ENCODE measurements around the gene RGS19.

The RGS19 gene

DNA sequence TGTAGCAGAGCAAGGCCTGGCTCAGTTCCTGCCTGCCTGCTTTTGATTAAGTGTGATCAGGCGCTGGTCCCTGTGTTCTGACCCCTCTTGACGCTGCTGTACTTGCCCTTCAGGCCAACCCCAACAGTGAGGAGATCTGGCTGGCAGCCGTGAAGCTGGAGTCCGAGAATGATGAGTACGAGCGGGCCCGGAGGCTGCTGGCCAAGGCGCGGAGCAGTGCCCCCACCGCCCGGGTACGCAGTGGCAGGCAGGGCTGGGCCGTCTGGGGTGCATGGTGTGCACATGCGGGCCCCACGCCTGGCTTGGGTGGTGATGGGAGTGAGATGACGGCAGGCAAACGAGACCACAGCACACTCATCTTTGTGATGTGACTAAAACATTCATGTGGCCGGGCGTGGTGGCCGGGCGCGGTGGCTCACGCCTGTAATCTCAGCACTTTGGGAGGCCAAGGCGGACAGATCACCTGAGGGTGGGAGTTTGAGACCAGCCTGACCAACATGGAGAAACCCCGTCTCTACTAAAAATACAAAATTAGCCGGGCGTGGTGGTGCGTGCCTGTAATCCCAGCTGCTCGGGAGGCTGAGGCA, 53.4 kb downstream of the RGS19 start:
- Histone ChIP-seq H3K79me1 (ENCODE audit: low read depth, low read length) (peaks cover 25% of the 10 kb centered on the region), H2BK120ac (ENCODE audit: low read depth, low read length) (no peak overlapping the region), H3K4me2 (ENCODE audit: insufficient read depth, low read length, poor library complexity, severe bottlenecking) (no peak overlapping the region), H3K27me3 (ENCODE audit: control insufficient read depth in 3 of 3, insufficient read depth in 3 of 3, low read depth in 1 of 3, low read length in 3 of 3) (no peaks in the 10 kb centered on the region), H2AK5ac (ENCODE audit: low read depth, low read length) (no peak overlapping the region), H2BK12ac (ENCODE audit: low read length) (no peak overlapping the region), H3K23ac (ENCODE audit: low read depth, low read length, poor library complexity) (no peak overlapping the region), H4K91ac (ENCODE audit: low read depth, low read length, poor library complexity) (no peak overlapping the region), H2BK15ac (ENCODE audit: low read length) (no peak overlapping the region), H3K36me3 (replicated peaks in 1 of 2; ENCODE audit: control insufficient read depth in 2 of 2, insufficient read depth in 2 of 2, low read length in 2 of 2) (peaks cover 80 to 99% of the 10 kb centered on the region in 2 donors), H3K4me3 (ENCODE audit: low read length in 2 of 2) (no peak overlapping the region), H3K14ac (ENCODE audit: low read length) (no peak overlapping the region), H3K27ac (replicated peaks; ENCODE audit: low read length) (no peak overlapping the region), H3K4ac (ENCODE audit: low read length) (no peak overlapping the region), H3K9me3 (replicated peaks in 1 of 2; ENCODE audit: control insufficient read depth in 2 of 2, insufficient read depth in 1 of 2, low read depth in 1 of 2, low read length in 2 of 2) (peaks cover 0 to 3% of the 10 kb centered on the region in 2 donors), H4K8ac (ENCODE audit: low read depth, low read length) (no peak overlapping the region), H3K9ac (ENCODE audit: low read depth, low read length, poor library complexity) (no peak overlapping the region), H3K4me1 (ENCODE audit: control insufficient read depth in 2 of 2, insufficient read depth in 1 of 2, low read depth in 1 of 2, low read length in 2 of 2) (no peaks in the 10 kb centered on the region), H2AFZ (ENCODE audit: low read length) (no peak overlapping the region), H3K18ac (ENCODE audit: low read length) (no peak overlapping the region), H2BK5ac (ENCODE audit: low read length) (no peak overlapping the region)
- WGBS, 2 donors (ENCODE audit: extremely low coverage in 2 of 2, insufficient read length in 2 of 2, insufficient replicate concordance in 1 of 2), result no CpG with 5 or more reads among the region's 29 CpGs
- DNase-seq (ENCODE audit: low spot score), result no peak

DNA sequence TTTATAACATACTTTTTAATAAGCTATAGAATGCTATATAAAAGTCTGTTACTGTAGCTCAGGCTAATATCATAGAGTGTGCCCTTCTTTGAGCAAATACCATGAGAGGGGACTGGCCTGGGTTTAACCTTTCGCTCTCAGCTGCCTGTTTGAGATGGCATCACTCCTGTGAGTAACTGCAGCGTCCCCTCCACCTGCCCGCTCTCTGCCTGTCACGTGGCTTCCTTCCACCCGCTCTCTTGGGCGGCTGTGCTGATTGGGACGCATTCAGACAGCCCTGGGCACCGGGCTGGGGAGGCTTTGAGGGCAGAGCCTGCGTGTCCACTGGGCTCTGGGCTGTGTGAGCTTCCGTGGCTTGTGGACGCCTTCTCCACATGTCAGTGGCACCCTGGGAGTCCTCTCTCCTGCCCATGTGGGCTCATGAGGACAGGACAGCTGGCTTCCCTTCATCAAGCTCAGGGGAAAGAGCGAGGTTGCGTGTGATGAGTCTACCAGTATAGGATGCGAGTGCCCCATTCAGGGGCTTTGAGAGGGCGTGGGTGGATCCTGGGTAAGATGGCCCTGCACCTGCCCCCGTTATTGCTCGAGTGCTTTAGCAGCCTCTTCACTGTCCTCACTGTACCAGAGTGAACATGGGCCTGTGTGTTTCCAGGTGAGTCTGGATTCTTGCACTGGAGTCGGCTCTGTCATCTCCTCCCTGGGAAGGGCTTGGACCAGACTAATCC, 54.1 kb downstream of the RGS19 start:
- Histone ChIP-seq H4K8ac (ENCODE audit: low read depth, low read length) (peak overlapping the region; percentile 17), H3K36me3 (replicated peaks in 1 of 2; ENCODE audit: control insufficient read depth in 2 of 2, insufficient read depth in 2 of 2, low read length in 2 of 2) (peaks cover 76 to 96% of the 10 kb centered on the region in 2 donors), H3K9ac (ENCODE audit: low read depth, low read length, poor library complexity) (no peak overlapping the region), H2BK120ac (ENCODE audit: low read depth, low read length) (no peak overlapping the region), H3K4me3 (ENCODE audit: low read length in 2 of 2) (no peak overlapping the region), H2BK12ac (ENCODE audit: low read length) (no peak overlapping the region), H2AFZ (ENCODE audit: low read length) (no peak overlapping the region), H2BK5ac (ENCODE audit: low read length) (no peak overlapping the region), H2AK5ac (ENCODE audit: low read depth, low read length) (no peak overlapping the region), H3K4ac (ENCODE audit: low read length) (no peak overlapping the region), H3K23ac (ENCODE audit: low read depth, low read length, poor library complexity) (peak overlapping the region; percentile 73), H3K18ac (ENCODE audit: low read length) (no peak overlapping the region), H3K79me1 (ENCODE audit: low read depth, low read length) (peaks cover 25% of the 10 kb centered on the region), H3K27ac (replicated peaks; ENCODE audit: low read length) (no peak overlapping the region), H3K27me3 (ENCODE audit: control insufficient read depth in 3 of 3, insufficient read depth in 3 of 3, low read depth in 1 of 3, low read length in 3 of 3) (no peaks in the 10 kb centered on the region), H2BK15ac (ENCODE audit: low read length) (peak overlapping the region; percentile 17), H3K14ac (ENCODE audit: low read length) (peak overlapping the region; percentile 56), H3K9me3 (replicated peaks in 1 of 2; ENCODE audit: control insufficient read depth in 2 of 2, insufficient read depth in 1 of 2, low read depth in 1 of 2, low read length in 2 of 2) (peaks cover 0 to 3% of the 10 kb centered on the region in 2 donors), H4K91ac (ENCODE audit: low read depth, low read length, poor library complexity) (no peak overlapping the region), H3K4me2 (ENCODE audit: insufficient read depth, low read length, poor library complexity, severe bottlenecking) (no peak overlapping the region), H3K4me1 (ENCODE audit: control insufficient read depth in 2 of 2, insufficient read depth in 1 of 2, low read depth in 1 of 2, low read length in 2 of 2) (no peaks in the 10 kb centered on the region)
- no peak for DNase-seq (ENCODE audit: low spot score)
- WGBS, 2 donors (ENCODE audit: extremely low coverage in 2 of 2, insufficient read length in 2 of 2, insufficient replicate concordance in 1 of 2), result no CpG with 5 or more reads among the region's 18 CpGs

DNA sequence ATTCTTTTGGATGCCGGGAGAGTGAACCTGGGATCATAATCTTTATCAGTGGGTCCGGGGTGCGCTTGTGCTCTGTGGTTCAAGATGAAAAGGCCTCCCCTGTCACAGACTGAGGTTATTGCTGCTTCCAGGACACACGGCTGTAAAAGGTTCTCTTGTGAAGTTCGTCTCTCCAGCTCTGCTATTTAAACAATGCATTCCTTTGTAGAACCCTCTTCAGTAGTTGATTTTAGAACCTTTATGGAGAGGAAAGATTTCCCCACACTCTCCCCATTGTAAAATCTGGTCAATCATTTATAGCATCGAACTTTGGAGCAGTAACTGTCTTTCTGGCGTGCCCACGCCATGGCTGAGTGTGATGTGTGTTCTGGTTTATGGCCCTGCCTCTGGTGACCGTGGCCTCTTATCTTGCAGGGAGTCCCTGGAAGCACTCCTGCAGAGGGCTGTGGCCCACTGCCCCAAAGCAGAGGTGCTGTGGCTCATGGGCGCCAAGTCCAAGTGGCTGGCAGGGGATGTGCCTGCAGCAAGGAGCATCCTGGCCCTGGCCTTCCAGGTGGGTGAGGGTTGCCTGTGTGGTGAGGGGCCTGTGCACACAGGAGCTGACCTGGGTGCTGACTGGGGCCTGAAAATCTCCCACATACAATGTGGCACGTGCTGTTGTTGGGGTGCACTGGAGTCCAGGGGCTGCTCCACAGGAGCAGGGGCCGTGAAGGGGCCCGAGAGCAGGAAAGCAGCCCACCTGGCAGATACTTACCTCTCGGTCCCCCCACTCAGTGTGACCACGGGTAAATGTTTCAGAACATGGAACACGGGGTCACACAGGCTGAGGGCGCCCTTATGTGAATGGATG, 55.0 kb downstream of the RGS19 start:
- Histone ChIP-seq H2AFZ (ENCODE audit: low read length) (no peak overlapping the region), H2AK5ac (ENCODE audit: low read depth, low read length) (no peak overlapping the region), H3K4me1 (ENCODE audit: control insufficient read depth in 2 of 2, insufficient read depth in 1 of 2, low read depth in 1 of 2, low read length in 2 of 2) (no peaks in the 10 kb centered on the region), H3K4me3 (ENCODE audit: low read length in 2 of 2) (peak overlapping the region in 1 of 2 donors; percentile 44), H4K8ac (ENCODE audit: low read depth, low read length) (no peak overlapping the region), H2BK120ac (ENCODE audit: low read depth, low read length) (no peak overlapping the region), H3K36me3 (replicated peaks in 1 of 2; ENCODE audit: control insufficient read depth in 2 of 2, insufficient read depth in 2 of 2, low read length in 2 of 2) (peaks cover 72 to 94% of the 10 kb centered on the region in 2 donors), H3K4ac (ENCODE audit: low read length) (no peak overlapping the region), H3K27ac (replicated peaks; ENCODE audit: low read length) (no peak overlapping the region), H4K91ac (ENCODE audit: low read depth, low read length, poor library complexity) (no peak overlapping the region), H3K23ac (ENCODE audit: low read depth, low read length, poor library complexity) (peak overlapping the region; percentile 18), H3K14ac (ENCODE audit: low read length) (no peak overlapping the region), H3K9me3 (replicated peaks in 1 of 2; ENCODE audit: control insufficient read depth in 2 of 2, insufficient read depth in 1 of 2, low read depth in 1 of 2, low read length in 2 of 2) (peaks cover 0 to 3% of the 10 kb centered on the region in 2 donors), H3K79me1 (ENCODE audit: low read depth, low read length) (peaks cover 24% of the 10 kb centered on the region), H3K27me3 (ENCODE audit: control insufficient read depth in 3 of 3, insufficient read depth in 3 of 3, low read depth in 1 of 3, low read length in 3 of 3) (no peaks in the 10 kb centered on the region), H3K4me2 (ENCODE audit: insufficient read depth, low read length, poor library complexity, severe bottlenecking) (no peak overlapping the region), H2BK5ac (ENCODE audit: low read length) (no peak overlapping the region), H2BK12ac (ENCODE audit: low read length) (no peak overlapping the region), H3K9ac (ENCODE audit: low read depth, low read length, poor library complexity) (peak overlapping the region; percentile 37), H3K18ac (ENCODE audit: low read length) (no peak overlapping the region), H2BK15ac (ENCODE audit: low read length) (no peak overlapping the region)
- DNase-seq (ENCODE audit: low spot score), result no peak
- WGBS, 2 donors (ENCODE audit: extremely low coverage in 2 of 2, insufficient read length in 2 of 2, insufficient replicate concordance in 1 of 2), result no CpG with 5 or more reads among the region's 17 CpGs
